Measurements from ENCODE around the gene EIF2B2.

- TF ChIP-seq CTCF (IDR thresholded peaks at IDR 0.05): no peak
- TF ChIP-seq POLR2A (IDR thresholded peaks at IDR 0.05): no peak
Measured at GRCh38 chr14:74973905-74974363, 28.8 kb upstream of the EIF2B2 start.

All from body of pancreas (tissue), 4 donors.